Stimulated activated effector memory CD8-positive, alpha-beta T cell treated with anti-CD3 and anti-CD28 coated beads, Interleukin-12 subunit alpha, Interleukin-12 subunit beta, amount 100 ng/mL, for 72 hours (primary cell): Measurements from ENCODE around the gene KRT76.
"Not testable (repeated sequence)": the region's sequence is repeated elsewhere in the genome, so short reads cannot be mapped to it uniquely, and the experiment has no call there.

Experiments used
- ATAC-seq: fragments of 150-1000 bp; cut with Tn5 transposase; 2 replicates; pipeline ENCODE4 v1.10.0; 2021
- DNase-seq, 2 donors: peaks; one replicate each; pipeline ENCODE4 v3.0.0; 2021 to 2022; ENCODE audit warnings: low spot score in 2 of 2
- H3K27ac Mint-ChIP-seq: one replicate; pipeline ENCODE4 v1.8.0; 2022; ENCODE audit warnings: mild to moderate bottlenecking, mixed read lengths
- H3K36me3 Mint-ChIP-seq: one replicate; pipeline ENCODE4 v1.8.0; 2022; ENCODE audit warnings: mild to moderate bottlenecking, mixed read lengths
- H3K4me1 Mint-ChIP-seq: one replicate; pipeline ENCODE4 v1.8.0; 2022; ENCODE audit warnings: mixed read lengths
- H3K4me3 Mint-ChIP-seq: one replicate; pipeline ENCODE4 v1.8.0; 2022; ENCODE audit warnings: mild to moderate bottlenecking, mixed read lengths
- H3K9me3 Mint-ChIP-seq: one replicate; pipeline ENCODE4 v1.8.0; 2022; ENCODE audit warnings: mixed read lengths

KRT76 gene

DNA sequence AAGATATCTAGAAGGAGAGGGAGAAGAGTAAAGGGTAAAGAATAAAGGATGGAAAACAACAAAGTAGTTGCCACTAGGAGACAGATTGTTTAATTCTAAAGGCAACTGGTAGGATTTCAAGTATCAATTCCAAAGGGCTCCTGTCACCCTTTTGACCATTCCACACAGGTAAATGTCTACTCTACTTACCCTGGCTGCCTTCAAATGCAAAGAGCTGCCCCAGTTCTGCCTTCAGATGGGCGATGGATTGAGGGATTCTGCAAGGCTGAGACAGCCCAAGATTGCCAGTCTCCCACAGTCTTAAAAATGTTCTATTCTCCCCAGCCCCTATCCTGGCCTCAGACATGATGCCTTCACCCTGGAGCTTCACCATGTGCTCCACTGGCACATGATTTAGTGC, 11.4 kb downstream of the KRT76 start:
- H3K4me1 Mint-ChIP-seq = no peaks in the 10 kb centered on the region
- no peak overlapping the region for H3K4me3 Mint-ChIP-seq
- H3K36me3 Mint-ChIP-seq = no peaks in the 10 kb centered on the region
- no peak overlapping the region for H3K27ac Mint-ChIP-seq
- H3K9me3 Mint-ChIP-seq = peaks cover 3% of the 10 kb centered on the region
- ATAC-seq (no peak), DNase-seq (no peak)

GRCh38 chr12:52763991-52764390, 13.2 kb downstream of the KRT76 start:
- H3K9me3 Mint-ChIP-seq = peaks cover 10% of the 10 kb centered on the region
- H3K27ac Mint-ChIP-seq = no peak overlapping the region
- DNase-seq (no peak), ATAC-seq (no peak)
- no peaks in the 10 kb centered on the region for H3K4me1 Mint-ChIP-seq
- H3K36me3 Mint-ChIP-seq = no peaks in the 10 kb centered on the region
- H3K4me3 Mint-ChIP-seq = no peak overlapping the region

GRCh38 chr12:52763036-52763659, 14.0 kb downstream of the KRT76 start:
- peaks cover 10% of the 10 kb centered on the region for H3K9me3 Mint-ChIP-seq
- no peaks in the 10 kb centered on the region for H3K36me3 Mint-ChIP-seq
- H3K27ac Mint-ChIP-seq = no peak overlapping the region
- DNase-seq = no peak
- no peaks in the 10 kb centered on the region for H3K4me1 Mint-ChIP-seq
- ATAC-seq = no peak
- H3K4me3 Mint-ChIP-seq = no peak overlapping the region

- ATAC-seq (no peak), DNase-seq (no peak)
- no peak overlapping the region for H3K4me3 Mint-ChIP-seq
- H3K9me3 Mint-ChIP-seq = peaks cover 10% of the 10 kb centered on the region
- no peaks in the 10 kb centered on the region for H3K36me3 Mint-ChIP-seq
- H3K4me1 Mint-ChIP-seq = no peaks in the 10 kb centered on the region
- H3K27ac Mint-ChIP-seq = no peak overlapping the region
Measured at GRCh38 chr12:52761802-52762201, 15.3 kb downstream of the KRT76 start.

- not testable (repeated sequence) for H3K27ac Mint-ChIP-seq, H3K9me3 Mint-ChIP-seq, ATAC-seq, DNase-seq, H3K36me3 Mint-ChIP-seq, H3K4me1 Mint-ChIP-seq, H3K4me3 Mint-ChIP-seq
Measured at GRCh38 chr12:52761218-52761617, 15.9 kb downstream of the KRT76 start.

- no peak overlapping the region for H3K27ac Mint-ChIP-seq
- no peaks in the 10 kb centered on the region for H3K36me3 Mint-ChIP-seq
- no peak for DNase-seq
- H3K4me1 Mint-ChIP-seq = no peaks in the 10 kb centered on the region
- H3K4me3 Mint-ChIP-seq = no peak overlapping the region
- H3K9me3 Mint-ChIP-seq = peaks cover 10% of the 10 kb centered on the region
- no peak for ATAC-seq
Measured at GRCh38 chr12:52760623-52761022, 16.5 kb downstream of the KRT76 start.

DNA sequence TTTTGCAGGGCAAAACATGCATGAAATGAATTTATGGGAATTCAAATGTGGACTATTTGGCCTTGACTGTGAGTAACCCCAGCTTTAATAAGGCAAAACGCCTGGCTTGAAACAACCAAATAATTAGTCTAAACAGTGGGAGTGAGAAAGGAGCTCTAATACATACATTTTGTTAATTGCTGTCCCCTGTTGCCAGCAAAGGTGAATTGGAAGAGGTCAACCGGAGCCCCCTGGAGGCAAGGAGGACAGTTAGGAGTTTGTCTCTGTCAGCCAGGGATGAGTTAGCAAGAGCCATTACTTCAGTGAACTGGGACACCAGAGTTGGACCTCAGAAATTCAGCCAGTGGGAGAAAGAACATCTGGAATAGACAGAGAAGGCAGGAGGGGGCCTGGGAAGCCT, 17.4 kb downstream of the KRT76 start:
- ATAC-seq = no peak
- no peaks in the 10 kb centered on the region for H3K36me3 Mint-ChIP-seq
- peaks cover 10% of the 10 kb centered on the region for H3K9me3 Mint-ChIP-seq
- no peak for DNase-seq
- H3K4me1 Mint-ChIP-seq = no peaks in the 10 kb centered on the region
- H3K27ac Mint-ChIP-seq = no peak overlapping the region
- no peak overlapping the region for H3K4me3 Mint-ChIP-seq

DNA sequence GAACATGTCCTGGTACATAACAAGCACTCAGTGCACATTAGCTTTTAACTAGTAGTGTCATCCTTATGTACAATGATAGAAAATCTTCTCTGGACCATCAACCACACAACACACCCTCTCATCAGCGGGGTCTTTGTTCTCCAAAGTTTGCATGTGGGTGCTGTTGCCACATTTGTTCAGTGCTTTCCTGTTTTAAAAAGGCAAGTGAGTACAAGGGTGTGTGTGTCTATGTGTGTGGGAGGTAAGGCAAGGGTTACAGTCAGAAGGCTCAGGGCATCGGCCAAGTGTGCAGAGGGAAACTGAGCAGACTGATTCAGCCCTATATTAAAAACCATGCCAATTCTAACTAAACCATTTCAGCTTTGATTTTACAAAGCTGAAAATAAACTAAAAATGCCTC, 17.9 kb downstream of the KRT76 start:
- H3K9me3 Mint-ChIP-seq = peaks cover 10% of the 10 kb centered on the region
- H3K36me3 Mint-ChIP-seq = no peaks in the 10 kb centered on the region
- H3K4me1 Mint-ChIP-seq = no peaks in the 10 kb centered on the region
- H3K27ac Mint-ChIP-seq = no peak overlapping the region
- ATAC-seq (no peak), DNase-seq (no peak)
- no peak overlapping the region for H3K4me3 Mint-ChIP-seq

GRCh38 chr12:52757449-52758176, 19.5 kb downstream of the KRT76 start:
- Mint-ChIP-seq H3K9me3 (peaks cover 10% of the 10 kb centered on the region), H3K4me1 (no peaks in the 10 kb centered on the region), H3K27ac (no peak overlapping the region), H3K36me3 (no peaks in the 10 kb centered on the region), H3K4me3 (no peak overlapping the region)
- no peak for DNase-seq
- no peak for ATAC-seq

DNA sequence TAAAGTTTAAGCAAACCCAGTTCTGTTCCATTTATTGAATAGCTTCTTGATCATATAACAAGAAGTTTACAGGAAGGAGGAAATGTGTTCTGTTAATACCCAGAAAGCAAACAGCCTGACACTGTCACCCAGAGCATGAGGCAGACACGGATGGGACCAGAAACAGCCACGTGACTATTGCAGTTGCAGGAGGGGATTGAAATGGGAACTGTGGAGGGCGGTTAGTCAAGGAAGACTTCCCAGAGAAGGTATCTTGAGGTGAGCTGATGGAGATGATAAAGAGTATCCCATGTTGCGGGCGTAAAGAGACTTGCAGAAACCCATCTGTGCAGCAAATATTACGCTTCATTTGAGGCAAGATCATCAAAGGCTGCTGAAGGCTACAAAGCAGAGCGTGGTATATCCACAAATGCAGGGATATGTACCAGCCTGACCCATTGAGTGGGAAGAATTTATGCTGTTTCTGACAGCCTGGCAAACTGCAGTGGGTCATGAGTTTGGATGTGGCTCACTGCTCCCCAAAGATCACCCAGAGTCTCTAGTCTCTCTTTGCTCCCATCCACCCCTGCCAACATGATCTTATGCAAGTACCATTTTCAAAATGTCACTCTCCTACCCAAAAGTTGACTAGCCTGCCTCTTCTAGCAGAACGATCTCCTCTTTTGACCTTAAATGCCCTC, 20.7 kb downstream of the KRT76 start:
- ATAC-seq (no peak), DNase-seq (no peak)
- H3K36me3 Mint-ChIP-seq = no peaks in the 10 kb centered on the region
- H3K9me3 Mint-ChIP-seq = peaks cover 10% of the 10 kb centered on the region
- H3K27ac Mint-ChIP-seq = no peak overlapping the region
- H3K4me1 Mint-ChIP-seq = no peaks in the 10 kb centered on the region
- H3K4me3 Mint-ChIP-seq = no peak overlapping the region

DNA sequence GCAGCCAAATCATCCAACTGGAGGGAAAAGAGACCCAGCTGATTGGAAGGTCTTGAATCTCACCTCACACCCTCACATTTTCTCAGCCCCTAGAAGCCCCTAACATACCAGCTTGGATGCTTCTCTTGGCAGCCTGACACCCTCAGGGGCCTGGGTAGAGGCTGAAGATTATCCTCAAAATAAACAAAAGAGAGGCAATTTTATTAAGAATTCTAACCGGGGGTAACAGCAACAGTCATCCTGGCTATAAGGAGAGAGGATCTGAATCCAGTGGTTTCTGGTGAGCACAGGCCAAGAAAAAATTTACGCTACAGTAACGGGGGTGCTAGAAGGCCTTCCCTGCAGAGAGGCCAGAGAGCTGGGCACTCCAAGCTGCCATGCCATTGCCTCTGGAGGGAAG, 21.6 kb downstream of the KRT76 start:
- Mint-ChIP-seq H3K4me1 (no peaks in the 10 kb centered on the region), H3K36me3 (no peaks in the 10 kb centered on the region), H3K4me3 (no peak overlapping the region), H3K27ac (no peak overlapping the region), H3K9me3 (peaks cover 6% of the 10 kb centered on the region)
- DNase-seq (no peak), ATAC-seq (no peak)

DNA sequence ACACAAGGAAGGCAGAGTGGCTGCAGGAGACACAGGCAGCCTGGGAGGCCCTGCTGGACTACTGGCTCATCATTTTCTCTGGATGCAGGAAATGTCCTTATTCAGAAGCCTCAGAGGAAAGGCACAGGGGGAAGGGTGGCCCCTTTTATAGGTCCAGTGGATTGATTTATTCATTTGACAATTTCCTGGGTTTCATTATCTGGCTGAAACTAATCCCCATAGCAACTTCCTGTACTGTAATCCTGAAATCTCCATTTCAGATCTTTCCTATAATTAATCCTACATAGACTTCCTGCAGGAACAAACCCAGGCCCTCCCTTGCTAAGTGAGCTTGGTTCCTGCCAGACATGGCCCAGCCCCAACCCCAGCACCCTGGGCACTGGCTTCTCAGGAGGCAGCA, 23.0 kb downstream of the KRT76 start:
- Mint-ChIP-seq H3K4me3 (no peak overlapping the region), H3K9me3 (no peaks in the 10 kb centered on the region)
- ATAC-seq = no peak

GRCh38 chr12:52753283-52753682, 23.9 kb downstream of the KRT76 start:
- Mint-ChIP-seq H3K9me3 (no peaks in the 10 kb centered on the region), H3K4me3 (no peak overlapping the region), H3K4me1 (no peaks in the 10 kb centered on the region), H3K27ac (no peak overlapping the region), H3K36me3 (no peaks in the 10 kb centered on the region)
- ATAC-seq (peak; percentile 11), DNase-seq (no peak)

More for the DNA sequence above, 23.0 kb downstream of the KRT76 start:
- Mint-ChIP-seq H3K36me3 (no peaks in the 10 kb centered on the region), H3K4me1 (no peaks in the 10 kb centered on the region), H3K27ac (no peak overlapping the region)
- no peak for DNase-seq

DNA sequence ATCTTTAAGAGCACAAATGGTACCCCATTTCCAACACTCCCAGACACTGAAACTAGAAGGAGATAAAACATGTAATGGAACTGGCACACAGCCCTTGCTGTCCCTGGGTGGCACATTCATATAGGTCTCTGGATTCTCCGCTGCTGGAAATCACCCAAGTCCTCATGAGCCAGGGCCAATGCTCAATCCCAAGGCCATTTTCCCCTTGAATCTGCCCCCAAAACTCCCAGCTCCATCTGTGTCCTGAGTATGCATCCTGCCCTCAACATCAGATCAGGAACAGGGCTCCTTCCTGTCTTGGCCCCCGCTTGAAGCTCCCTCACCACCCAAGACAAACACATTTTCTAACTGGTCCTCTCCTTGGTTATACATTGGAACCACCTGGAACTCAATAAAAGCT, 24.6 kb downstream of the KRT76 start:
- no peak overlapping the region for H3K4me3 Mint-ChIP-seq
- no peak for DNase-seq
- no peak for ATAC-seq

DNA sequence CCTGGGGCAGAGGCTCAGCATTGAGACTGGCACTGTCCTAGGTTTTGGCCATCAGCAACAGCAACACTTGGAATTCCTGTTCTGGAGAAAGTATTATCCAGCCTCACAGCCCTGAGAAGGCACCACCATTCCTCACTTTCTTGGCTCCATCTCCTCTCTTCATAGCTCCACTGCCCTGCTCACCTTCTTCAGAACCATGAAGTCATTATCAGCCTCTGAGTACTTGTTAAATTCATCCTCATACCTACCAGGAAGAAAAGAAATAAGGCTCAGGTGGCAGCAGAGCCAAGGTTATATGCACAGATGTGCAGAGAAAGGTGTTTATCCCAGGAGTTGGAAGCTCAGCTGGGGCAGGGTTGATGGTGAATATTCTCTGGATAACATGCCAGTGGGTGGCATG, 25.4 kb downstream of the KRT76 start:
- H3K4me3 Mint-ChIP-seq = no peak overlapping the region
- H3K27ac Mint-ChIP-seq = no peak overlapping the region
- H3K4me1 Mint-ChIP-seq = no peaks in the 10 kb centered on the region
- DNase-seq (no peak), ATAC-seq (no peak)
- H3K9me3 Mint-ChIP-seq = no peaks in the 10 kb centered on the region
- no peaks in the 10 kb centered on the region for H3K36me3 Mint-ChIP-seq

More for the DNA sequence above, 24.6 kb downstream of the KRT76 start:
- H3K36me3 Mint-ChIP-seq = no peaks in the 10 kb centered on the region
- no peaks in the 10 kb centered on the region for H3K9me3 Mint-ChIP-seq
- no peak overlapping the region for H3K27ac Mint-ChIP-seq
- H3K4me1 Mint-ChIP-seq = no peaks in the 10 kb centered on the region

DNA sequence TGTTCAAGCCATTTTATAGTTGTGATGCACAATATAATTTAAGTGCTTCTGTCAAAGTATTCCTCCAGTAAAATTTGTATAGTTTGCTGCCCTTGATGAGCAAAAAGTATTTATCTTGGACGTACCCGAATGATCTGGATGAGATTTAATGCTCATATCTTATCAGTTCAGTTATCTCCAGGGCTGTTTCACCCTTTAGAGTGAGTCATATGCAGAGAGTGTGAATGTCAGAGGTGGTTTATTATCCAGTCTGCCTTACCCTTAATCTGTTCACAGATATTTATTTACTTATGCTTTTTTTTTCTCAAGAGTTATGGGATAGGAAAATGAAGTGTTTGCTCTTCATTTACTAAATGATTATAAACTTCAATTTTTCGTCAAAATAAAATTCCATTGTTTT, 26.6 kb downstream of the KRT76 start:
- H3K27ac Mint-ChIP-seq, DNase-seq, H3K4me1 Mint-ChIP-seq, ATAC-seq, H3K36me3 Mint-ChIP-seq, H3K9me3 Mint-ChIP-seq, H3K4me3 Mint-ChIP-seq: not testable (repeated sequence)
